OCI-LY3 (cell line): ENCODE results near the gene PIEZO1.

ENCODE experiments used
- EZH2phosphoT487 ChIP-seq: fragments of 200-600 bp; shearing (Covaris generic); IDR thresholded peaks from 2 replicates; pipeline ENCODE4 v1.6.1; 2018; ENCODE audit warnings: antibody characterized with exemption, mixed run types, low read depth
- TF ChIP-seq, protein P1 (sequence below): fragments of 200-600, 300-600 bp; sonication (generic); IDR thresholded peaks from 2 replicates; pipeline ENCODE4 v1.5.1; 2014; ENCODE audit warnings: antibody characterized with exemption, low read length, low read depth

DNA sequence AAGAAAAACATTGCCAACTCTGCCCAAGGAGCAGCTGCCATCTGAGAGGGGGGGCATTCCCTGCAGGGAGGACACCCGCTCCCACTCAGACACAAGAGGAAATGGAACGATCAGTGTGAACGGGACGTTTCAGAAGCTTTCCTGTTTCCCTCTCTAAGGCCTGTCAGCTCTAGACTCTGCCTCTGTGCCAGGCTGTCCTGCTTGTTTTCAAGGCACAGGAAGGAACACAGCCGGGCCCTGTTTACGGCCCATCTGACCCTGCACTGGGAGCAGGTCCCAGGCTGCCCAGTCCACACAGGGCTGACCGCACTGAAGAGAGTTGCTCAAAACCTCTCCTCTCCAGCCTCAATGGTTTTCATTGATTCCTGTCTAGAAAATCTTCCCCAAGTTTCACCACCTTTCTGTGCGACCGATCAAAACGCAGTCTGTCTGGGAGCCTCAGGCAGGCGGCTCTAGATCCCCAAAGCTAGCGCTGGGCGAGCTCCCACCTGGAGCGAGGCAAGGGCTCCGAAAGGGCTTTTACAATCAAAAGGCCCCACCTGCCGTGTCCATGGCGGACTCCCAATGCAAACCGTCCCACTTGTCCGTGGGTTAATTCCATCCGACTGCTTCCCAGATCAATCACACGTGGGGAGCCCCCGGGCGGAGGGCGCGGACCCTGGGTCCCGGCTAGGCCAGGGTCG is 1.5 kb downstream of the PIEZO1 start:
- TF ChIP-seq, protein P1, sequence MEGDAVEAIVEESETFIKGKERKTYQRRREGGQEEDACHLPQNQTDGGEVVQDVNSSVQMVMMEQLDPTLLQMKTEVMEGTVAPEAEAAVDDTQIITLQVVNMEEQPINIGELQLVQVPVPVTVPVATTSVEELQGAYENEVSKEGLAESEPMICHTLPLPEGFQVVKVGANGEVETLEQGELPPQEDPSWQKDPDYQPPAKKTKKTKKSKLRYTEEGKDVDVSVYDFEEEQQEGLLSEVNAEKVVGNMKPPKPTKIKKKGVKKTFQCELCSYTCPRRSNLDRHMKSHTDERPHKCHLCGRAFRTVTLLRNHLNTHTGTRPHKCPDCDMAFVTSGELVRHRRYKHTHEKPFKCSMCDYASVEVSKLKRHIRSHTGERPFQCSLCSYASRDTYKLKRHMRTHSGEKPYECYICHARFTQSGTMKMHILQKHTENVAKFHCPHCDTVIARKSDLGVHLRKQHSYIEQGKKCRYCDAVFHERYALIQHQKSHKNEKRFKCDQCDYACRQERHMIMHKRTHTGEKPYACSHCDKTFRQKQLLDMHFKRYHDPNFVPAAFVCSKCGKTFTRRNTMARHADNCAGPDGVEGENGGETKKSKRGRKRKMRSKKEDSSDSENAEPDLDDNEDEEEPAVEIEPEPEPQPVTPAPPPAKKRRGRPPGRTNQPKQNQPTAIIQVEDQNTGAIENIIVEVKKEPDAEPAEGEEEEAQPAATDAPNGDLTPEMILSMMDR, result no peak
- TF ChIP-seq EZH2phosphoT487, result no peak
